ENCODE data around the gene B3GALT4.
A peak's percentile ranks its signal among the peaks of the same experiment; 100 is the strongest.
"Not testable (repeated sequence)": the region's sequence is repeated elsewhere in the genome, so short reads cannot be mapped to it uniquely, and the experiment has no call there.

The B3GALT4 gene

GRCh38 chr6:33272275-33273128 lies 4.4 kb upstream of the B3GALT4 start:
- FAIRE-seq: no peak

GRCh38 chr6:33273129-33273923 lies 3.6 kb upstream of the B3GALT4 start:
- no peak for FAIRE-seq

- no peak for FAIRE-seq
Measured at GRCh38 chr6:33273924-33274902, 2.7 kb upstream of the B3GALT4 start.

- not testable (repeated sequence) for FAIRE-seq
Measured at GRCh38 chr6:33275795-33276580, 935 bp upstream of the B3GALT4 start.

- peak; percentile 95 for FAIRE-seq
Measured at GRCh38 chr6:33276581-33276863, 401 bp upstream of the B3GALT4 start.

- FAIRE-seq: no peak
Measured at GRCh38 chr6:33277663-33278391, 904 bp downstream of the B3GALT4 start.

- no peak for FAIRE-seq
Measured at GRCh38 chr6:33278392-33278741, 1.4 kb downstream of the B3GALT4 start.

GRCh38 chr6:33278810-33279209 lies 1.9 kb downstream of the B3GALT4 start:
- no peak for FAIRE-seq

- FAIRE-seq: no peak
Measured at GRCh38 chr6:33279257-33279695, 2.4 kb downstream of the B3GALT4 start.

- FAIRE-seq: peak; percentile 15
Measured at GRCh38 chr6:33279971-33280511, 3.1 kb downstream of the B3GALT4 start.

- no peak for FAIRE-seq
Measured at GRCh38 chr6:33280539-33280938, 3.6 kb downstream of the B3GALT4 start.

- not testable (repeated sequence) for FAIRE-seq
Measured at GRCh38 chr6:33285214-33285613, 8.3 kb downstream of the B3GALT4 start.

- FAIRE-seq: no peak
Measured at GRCh38 chr6:33286946-33287914, 10.3 kb downstream of the B3GALT4 start.

GRCh38 chr6:33288141-33288920 lies 11.4 kb downstream of the B3GALT4 start:
- no peak for FAIRE-seq

- FAIRE-seq: peak; percentile 42
Measured at GRCh38 chr6:33288921-33289783, 12.2 kb downstream of the B3GALT4 start, which contains the start of the genes PFDN6 and WDR46. TSS of gene PFDN6 (plus strand) at chr6:33289601. CDS start at chr6:33289857, 256 bp downstream. TSS of gene WDR46 (minus strand) at chr6:33289239. CDS start at chr6:33289170, 69 bp downstream.

GRCh38 chr6:33289784-33290315 lies 12.9 kb downstream of the B3GALT4 start:
- no peak for FAIRE-seq

- FAIRE-seq: no peak
Measured at GRCh38 chr6:33290459-33290858, 13.5 kb downstream of the B3GALT4 start.

Data from G401.6 (cell line).